Ramos (cell line): ENCODE data around the gene SLC7A1.

Source experiments
- in situ Hi-C: fragments of 300-500 bp; cut with MboI; formaldehyde crosslinking; loops from one replicate; pipeline ENCODE4 v1.14.3; 2022; ENCODE audit warnings: low sequenced_read_pairs; ENCODE audit not compliant: unreplicated experiment

Gene SLC7A1

GRCh38 chr13:29563941-29564340, 31.5 kb downstream of the SLC7A1 start:
- in situ Hi-C loops = no loop called here

- in situ Hi-C loops = no loop called here
Measured at GRCh38 chr13:29562786-29563438, 32.6 kb downstream of the SLC7A1 start.

- in situ Hi-C loops = no loop called here
Measured at GRCh38 chr13:29561918-29562317, 33.6 kb downstream of the SLC7A1 start.

GRCh38 chr13:29556742-29557141, 38.7 kb downstream of the SLC7A1 start:
- in situ Hi-C loops = no loop called here

- in situ Hi-C loops = no loop called here
Measured at GRCh38 chr13:29551214-29551613, 44.3 kb downstream of the SLC7A1 start.

- in situ Hi-C loops = no loop called here
Measured at GRCh38 chr13:29550430-29550988, 45.0 kb downstream of the SLC7A1 start.

GRCh38 chr13:29548722-29549121, 46.8 kb downstream of the SLC7A1 start:
- in situ Hi-C loops = no loop called here

GRCh38 chr13:29547153-29547552, 48.3 kb downstream of the SLC7A1 start:
- in situ Hi-C loops = no loop called here

- in situ Hi-C loops = no loop called here
Measured at GRCh38 chr13:29546662-29547061, 48.8 kb downstream of the SLC7A1 start.

- in situ Hi-C loops = no loop called here
Measured at GRCh38 chr13:29545988-29546387, 49.5 kb downstream of the SLC7A1 start.

- in situ Hi-C loops = no loop called here
Measured at GRCh38 chr13:29543230-29544215, 52.0 kb downstream of the SLC7A1 start.

GRCh38 chr13:29542381-29542780, 53.1 kb downstream of the SLC7A1 start:
- in situ Hi-C loops = no loop called here

GRCh38 chr13:29541400-29541799, 54.1 kb downstream of the SLC7A1 start:
- in situ Hi-C loops = no loop called here

GRCh38 chr13:29540799-29541198, 54.7 kb downstream of the SLC7A1 start:
- in situ Hi-C loops = no loop called here

GRCh38 chr13:29540334-29540733, 55.2 kb downstream of the SLC7A1 start:
- in situ Hi-C loops = no loop called here

- in situ Hi-C loops = no loop called here
Measured at GRCh38 chr13:29539856-29540255, 55.6 kb downstream of the SLC7A1 start.

GRCh38 chr13:29538652-29539040, 56.8 kb downstream of the SLC7A1 start:
- in situ Hi-C loops = no loop called here

GRCh38 chr13:29537736-29538651, 57.5 kb downstream of the SLC7A1 start:
- in situ Hi-C loops = no loop called here

GRCh38 chr13:29536853-29537252, 58.6 kb downstream of the SLC7A1 start:
- in situ Hi-C loops = no loop called here
